Measurements from ENCODE around the gene MOK. TPM values are rescaled to one million over a fixed set of nuclear protein-coding genes. Genes with fewer than 3 reads are reported as not detected.

The MOK gene
- total RNA-seq, 4 donors from 2014 or later, result 38.6 to 57.7 (median 45.2) TPM

DNA sequence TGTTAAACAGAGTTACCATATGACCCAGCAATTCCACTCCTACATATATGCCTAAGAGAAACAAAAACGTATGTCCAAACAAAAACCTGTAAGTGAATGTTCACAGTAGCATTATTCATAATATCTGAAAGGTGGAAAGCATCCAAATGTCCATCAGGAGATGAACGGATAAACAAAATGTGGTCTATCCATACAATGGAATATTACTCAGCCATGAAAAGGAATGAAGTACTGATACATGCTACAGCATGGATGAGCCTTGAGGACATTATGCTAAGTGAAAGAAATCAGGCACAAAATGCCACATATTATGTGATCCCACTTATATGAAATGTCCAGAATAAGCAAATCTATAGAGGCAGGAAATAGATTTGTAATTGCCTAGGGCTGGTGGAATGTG lies 16.8 kb downstream of the MOK start:
- Histone ChIP-seq H3K27ac (no peak overlapping the region), H3K27me3 (no peaks in the 10 kb centered on the region), H3K36me3 (no peaks in the 10 kb centered on the region), H3K4me3 (replicated peaks in 1 of 3) (no peak overlapping the region), H3K9me3 (no peaks in the 10 kb centered on the region), H3K4me1 (no peaks in the 10 kb centered on the region)
- 97 to 100% methylated on average over 2 of the region's 2 CpGs for WGBS, 2 donors
- DNase-seq, result no peak
- intact Hi-C loops (cut with DNase I), result no loop called here
- TF ChIP-seq, protein P1, sequence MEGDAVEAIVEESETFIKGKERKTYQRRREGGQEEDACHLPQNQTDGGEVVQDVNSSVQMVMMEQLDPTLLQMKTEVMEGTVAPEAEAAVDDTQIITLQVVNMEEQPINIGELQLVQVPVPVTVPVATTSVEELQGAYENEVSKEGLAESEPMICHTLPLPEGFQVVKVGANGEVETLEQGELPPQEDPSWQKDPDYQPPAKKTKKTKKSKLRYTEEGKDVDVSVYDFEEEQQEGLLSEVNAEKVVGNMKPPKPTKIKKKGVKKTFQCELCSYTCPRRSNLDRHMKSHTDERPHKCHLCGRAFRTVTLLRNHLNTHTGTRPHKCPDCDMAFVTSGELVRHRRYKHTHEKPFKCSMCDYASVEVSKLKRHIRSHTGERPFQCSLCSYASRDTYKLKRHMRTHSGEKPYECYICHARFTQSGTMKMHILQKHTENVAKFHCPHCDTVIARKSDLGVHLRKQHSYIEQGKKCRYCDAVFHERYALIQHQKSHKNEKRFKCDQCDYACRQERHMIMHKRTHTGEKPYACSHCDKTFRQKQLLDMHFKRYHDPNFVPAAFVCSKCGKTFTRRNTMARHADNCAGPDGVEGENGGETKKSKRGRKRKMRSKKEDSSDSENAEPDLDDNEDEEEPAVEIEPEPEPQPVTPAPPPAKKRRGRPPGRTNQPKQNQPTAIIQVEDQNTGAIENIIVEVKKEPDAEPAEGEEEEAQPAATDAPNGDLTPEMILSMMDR (IDR thresholded peaks at IDR 0.05), result no peak
- TF ChIP-seq POLR2A (IDR thresholded peaks at IDR 0.05), result no peak

DNA sequence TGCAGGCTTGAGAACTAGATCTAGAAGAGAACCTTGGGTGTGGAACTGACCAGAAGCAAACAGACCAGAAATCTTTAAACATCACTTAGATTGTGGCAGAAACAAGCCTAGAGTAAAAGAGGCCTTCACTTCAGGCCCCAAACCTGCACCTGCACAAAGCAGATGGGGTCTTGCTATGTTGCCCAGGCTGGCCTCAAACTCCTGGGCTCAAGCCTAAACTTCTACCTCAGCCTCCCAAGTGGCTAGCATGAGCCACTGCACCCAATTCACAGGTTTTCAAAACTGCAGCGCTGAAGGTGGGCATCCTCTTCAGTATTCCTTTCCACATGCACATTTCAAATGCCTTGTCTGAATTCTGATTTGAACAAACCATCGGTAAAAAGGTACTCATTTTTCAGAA lies 19.9 kb downstream of the MOK start:
- no peak overlapping the region for H3K27ac ChIP-seq
- H3K4me3 ChIP-seq (replicated peaks in 1 of 3), result no peak overlapping the region
- peaks cover 0 to 5% of the 10 kb centered on the region in 2 donors for H3K36me3 ChIP-seq
- no peaks in the 10 kb centered on the region for H3K27me3 ChIP-seq
- H3K4me1 ChIP-seq, result no peaks in the 10 kb centered on the region
- H3K9me3 ChIP-seq, result no peaks in the 10 kb centered on the region
- WGBS, 2 donors, result 95 to 99% methylated on average over 2 of the region's 2 CpGs
- TF ChIP-seq, protein P1 (IDR thresholded peaks at IDR 0.05), result no peak
- TF ChIP-seq POLR2A (IDR thresholded peaks at IDR 0.05), result no peak
- intact Hi-C loops (cut with DNase I), result no loop called here
- DNase-seq, result no peak

DNA sequence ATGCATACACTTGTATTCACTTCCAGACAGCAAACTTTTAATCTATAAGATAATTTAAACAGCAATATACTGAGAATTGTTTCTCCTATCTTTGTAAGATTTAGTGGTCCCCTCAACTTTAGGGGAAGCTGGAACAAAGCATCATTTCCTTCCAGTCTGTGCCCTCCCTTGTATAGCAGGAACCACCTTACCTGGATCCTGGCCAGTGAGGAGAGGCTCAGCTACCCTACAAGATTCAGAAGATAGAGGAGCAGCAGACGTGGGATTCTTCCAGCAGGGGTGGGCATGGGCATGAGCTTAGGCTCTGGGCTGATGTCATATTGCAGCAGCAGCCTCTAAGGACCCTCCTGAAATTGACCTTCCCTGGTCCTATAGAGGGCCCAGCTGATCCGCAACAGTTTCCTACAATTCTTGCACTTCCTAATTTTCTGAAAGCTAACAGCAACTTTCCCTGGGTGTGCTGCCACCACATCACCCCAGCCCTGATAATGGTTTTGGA lies 21.3 kb downstream of the MOK start:
- TF ChIP-seq POLR2A (IDR thresholded peaks at IDR 0.05), result no peak
- TF ChIP-seq, protein P1 (IDR thresholded peaks at IDR 0.05), result no peak
- Histone ChIP-seq H3K27me3 (no peaks in the 10 kb centered on the region), H3K4me1 (no peaks in the 10 kb centered on the region), H3K9me3 (no peaks in the 10 kb centered on the region), H3K36me3 (peaks cover 5 to 10% of the 10 kb centered on the region in 2 donors), H3K4me3 (replicated peaks in 1 of 3) (no peak overlapping the region), H3K27ac (no peak overlapping the region)
- intact Hi-C loops (cut with DNase I), result no loop called here
- no peak for DNase-seq
- 65 to 75% methylated on average over 2 of the region's 2 CpGs for WGBS, 2 donors

DNA sequence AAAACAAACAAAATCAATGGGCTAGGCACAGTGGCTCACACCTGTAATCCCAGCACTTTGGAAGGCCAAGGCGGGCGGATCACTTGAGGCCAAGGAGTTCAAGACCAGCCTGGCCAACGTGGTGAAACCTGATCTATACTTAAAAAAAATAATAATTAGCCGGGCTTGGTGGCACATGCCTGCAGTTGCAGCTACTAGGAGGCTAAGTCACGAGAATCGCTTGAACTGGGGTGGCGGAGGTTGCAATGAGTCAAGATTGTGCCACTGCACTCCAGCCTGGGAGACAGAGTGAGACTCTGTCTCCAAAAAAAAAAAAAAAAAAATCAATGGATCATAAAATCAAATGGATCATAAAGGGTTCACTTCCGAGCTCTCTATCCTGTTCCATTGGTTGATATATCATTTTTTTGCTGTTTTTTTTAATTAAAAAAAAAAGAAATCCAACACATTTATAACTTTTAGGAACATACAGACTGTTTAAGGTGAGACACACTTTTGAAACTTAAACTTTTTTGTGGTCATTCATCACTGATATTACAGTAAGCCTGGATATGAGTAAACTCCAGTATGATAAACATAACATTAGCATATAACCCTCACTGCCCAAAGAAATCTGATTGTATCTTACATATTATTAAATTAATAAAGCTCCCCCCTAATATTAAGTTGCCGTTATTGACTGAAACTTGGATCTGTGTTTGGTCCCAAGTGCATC lies 22.1 kb downstream of the MOK start:
- TF ChIP-seq, protein P1 (IDR thresholded peaks at IDR 0.05), result no peak
- TF ChIP-seq POLR2A (IDR thresholded peaks at IDR 0.05), result no peak
- intact Hi-C loops (cut with DNase I), result no loop called here
- peaks cover 5 to 10% of the 10 kb centered on the region in 2 donors for H3K36me3 ChIP-seq
- no peak overlapping the region for H3K4me3 ChIP-seq (replicated peaks in 1 of 3)
- 90 to 91% methylated on average over 9 of the region's 9 CpGs for WGBS, 2 donors
- H3K27ac ChIP-seq, result no peak overlapping the region
- no peaks in the 10 kb centered on the region for H3K4me1 ChIP-seq
- H3K27me3 ChIP-seq, result no peaks in the 10 kb centered on the region
- no peak for DNase-seq
- H3K9me3 ChIP-seq, result no peaks in the 10 kb centered on the region

DNA sequence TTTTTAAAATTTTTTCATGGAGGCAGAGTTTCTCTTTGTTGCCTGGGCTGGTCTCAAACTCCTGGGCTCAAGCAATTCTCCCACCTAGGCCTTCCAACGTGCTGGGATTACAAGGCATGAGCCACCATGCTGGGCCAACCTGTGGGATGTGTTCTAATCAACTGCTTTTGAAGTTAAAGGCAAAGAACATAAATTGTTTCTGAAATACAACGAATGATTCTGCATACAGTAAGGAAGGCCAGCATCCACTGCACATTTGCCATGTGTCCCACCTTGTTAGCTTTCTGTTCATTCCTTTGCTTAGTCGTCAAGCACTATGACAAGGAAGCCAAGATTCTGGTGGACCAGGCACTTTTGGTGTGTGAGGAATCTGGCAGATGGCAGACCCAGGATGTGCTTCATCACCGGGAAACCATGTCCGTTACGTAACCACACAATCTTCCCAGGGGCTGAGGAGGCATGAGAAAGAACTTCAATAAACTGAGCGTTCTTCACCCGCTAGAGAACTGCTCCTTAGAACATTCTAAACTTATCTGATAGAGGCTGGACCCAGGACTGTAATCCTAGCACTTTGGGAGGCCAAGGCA lies 24.5 kb downstream of the MOK start:
- H3K9me3 ChIP-seq, result no peaks in the 10 kb centered on the region
- no peaks in the 10 kb centered on the region for H3K27me3 ChIP-seq
- H3K4me3 ChIP-seq (replicated peaks in 1 of 3), result no peak overlapping the region
- H3K4me1 ChIP-seq, result no peaks in the 10 kb centered on the region
- TF ChIP-seq POLR2A (IDR thresholded peaks at IDR 0.05), result no peak
- TF ChIP-seq, protein P1 (IDR thresholded peaks at IDR 0.05), result no peak
- H3K36me3 ChIP-seq, result peaks cover 5 to 10% of the 10 kb centered on the region in 2 donors
- intact Hi-C loops (cut with DNase I), result no loop called here
- no peak for DNase-seq
- 94 to 98% methylated on average over 8 of the region's 8 CpGs for WGBS, 2 donors
- H3K27ac ChIP-seq, result no peak overlapping the region
